Measurements from ENCODE around the gene SRPRB. TPM values are rescaled to one million over a fixed set of nuclear protein-coding genes. Genes with fewer than 3 reads are reported as not detected.

SRPRB gene
- total RNA-seq, 1 donor from 2014 or later: 30.2 TPM

DNA sequence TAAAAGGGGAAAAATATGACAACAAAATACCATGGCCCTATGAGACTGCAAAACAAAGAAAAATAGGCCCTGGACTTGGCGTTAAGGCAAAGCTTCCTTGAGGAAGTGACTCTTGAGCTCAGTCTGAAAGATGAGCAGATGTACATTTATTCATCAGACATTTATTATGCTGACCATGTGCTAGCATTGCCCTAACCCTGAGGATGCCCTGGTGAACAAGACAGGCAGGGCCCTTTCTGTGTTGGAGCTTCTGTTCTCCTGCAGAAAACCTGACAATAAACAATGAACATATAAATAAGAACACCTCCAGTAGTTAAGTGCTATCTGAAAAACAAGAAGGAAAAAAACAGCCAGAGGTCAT is 47.1 kb upstream of the SRPRB start:
- H3K27ac Mint-ChIP-seq: no peak overlapping the region
- Histone ChIP-seq H3K9me3 (ENCODE audit: low read depth) (no peaks in the 10 kb centered on the region), H3F3A (ENCODE audit: low read depth) (no peaks in the 10 kb centered on the region)

DNA sequence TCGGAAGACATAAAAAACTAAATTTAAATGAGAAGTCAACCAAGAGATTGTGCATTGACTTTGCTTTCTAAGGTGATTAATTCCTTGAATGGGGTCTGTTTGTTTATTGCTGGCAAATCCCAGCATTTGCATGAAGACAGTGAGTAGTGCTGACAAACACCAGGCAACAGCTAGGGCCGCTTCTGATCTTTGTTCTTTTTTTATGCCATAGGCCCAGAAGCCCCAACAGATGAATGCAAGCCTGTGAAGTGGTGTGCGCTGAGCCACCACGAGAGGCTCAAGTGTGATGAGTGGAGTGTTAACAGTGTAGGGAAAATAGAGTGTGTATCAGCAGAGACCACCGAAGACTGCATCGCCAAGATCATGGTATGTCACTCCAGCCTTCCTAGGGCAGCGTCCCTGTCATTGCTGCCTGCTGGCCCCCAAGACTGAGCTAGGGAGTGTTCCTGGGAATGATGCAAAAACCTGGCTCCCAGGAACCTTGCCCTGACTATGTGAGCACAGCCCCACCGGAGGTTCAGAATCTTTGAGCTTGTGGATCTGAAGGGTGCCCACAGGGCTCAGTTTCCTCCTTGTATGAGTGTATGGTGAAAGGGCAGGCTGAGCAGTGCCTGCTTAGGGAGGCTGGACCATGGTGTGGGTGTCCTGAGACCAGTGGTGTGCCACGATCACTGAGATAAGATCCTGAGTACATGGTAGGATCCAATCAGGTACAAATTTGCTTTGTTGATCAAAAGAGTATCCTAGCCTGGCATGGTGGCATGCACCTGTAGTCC is 46.5 kb upstream of the SRPRB start:
- Mint-ChIP-seq H3K9me3 (no peaks in the 10 kb centered on the region), H3K4me3 (no peak overlapping the region), H3K4me1 (no peaks in the 10 kb centered on the region), H3K27me3 (ENCODE audit: insufficient read depth, low read depth) (peaks cover 4% of the 10 kb centered on the region), H3K36me3 (no peaks in the 10 kb centered on the region), H3K27ac (no peak overlapping the region)
- Histone ChIP-seq H3K27me3 (no peaks in the 10 kb centered on the region), H3K9ac (no peak overlapping the region), H2AFZ (replicated peaks) (peak overlapping the region; percentile 64), H3K4me1 (peaks cover 6% of the 10 kb centered on the region), H3K27ac (no peak overlapping the region), H3K4me2 (no peak overlapping the region), H3K9me3 (ENCODE audit: low read depth) (no peaks in the 10 kb centered on the region), H3K79me2 (ENCODE audit: low read depth) (no peaks in the 10 kb centered on the region), H4K20me1 (ENCODE audit: low read depth) (no peaks in the 10 kb centered on the region), H3K36me3 (no peaks in the 10 kb centered on the region), H3K4me3 (no peak overlapping the region), H3F3A (ENCODE audit: low read depth) (no peaks in the 10 kb centered on the region)
- peak; percentile 17 for DNase-seq (ENCODE audit: low spot score)
- TF ChIP-seq EZH2 (IDR thresholded peaks at IDR 0.05): no peak
- TF ChIP-seq, protein P1, sequence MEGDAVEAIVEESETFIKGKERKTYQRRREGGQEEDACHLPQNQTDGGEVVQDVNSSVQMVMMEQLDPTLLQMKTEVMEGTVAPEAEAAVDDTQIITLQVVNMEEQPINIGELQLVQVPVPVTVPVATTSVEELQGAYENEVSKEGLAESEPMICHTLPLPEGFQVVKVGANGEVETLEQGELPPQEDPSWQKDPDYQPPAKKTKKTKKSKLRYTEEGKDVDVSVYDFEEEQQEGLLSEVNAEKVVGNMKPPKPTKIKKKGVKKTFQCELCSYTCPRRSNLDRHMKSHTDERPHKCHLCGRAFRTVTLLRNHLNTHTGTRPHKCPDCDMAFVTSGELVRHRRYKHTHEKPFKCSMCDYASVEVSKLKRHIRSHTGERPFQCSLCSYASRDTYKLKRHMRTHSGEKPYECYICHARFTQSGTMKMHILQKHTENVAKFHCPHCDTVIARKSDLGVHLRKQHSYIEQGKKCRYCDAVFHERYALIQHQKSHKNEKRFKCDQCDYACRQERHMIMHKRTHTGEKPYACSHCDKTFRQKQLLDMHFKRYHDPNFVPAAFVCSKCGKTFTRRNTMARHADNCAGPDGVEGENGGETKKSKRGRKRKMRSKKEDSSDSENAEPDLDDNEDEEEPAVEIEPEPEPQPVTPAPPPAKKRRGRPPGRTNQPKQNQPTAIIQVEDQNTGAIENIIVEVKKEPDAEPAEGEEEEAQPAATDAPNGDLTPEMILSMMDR (IDR thresholded peaks at IDR 0.05): no peak
- no peak for TF ChIP-seq EZH2phosphoT487 (IDR thresholded peaks at IDR 0.05)

More for the DNA sequence above, 47.1 kb upstream of the SRPRB start:
- no peaks in the 10 kb centered on the region for H4K20me1 ChIP-seq (ENCODE audit: low read depth)
- peaks cover 6% of the 10 kb centered on the region for H3K4me1 ChIP-seq
- no peaks in the 10 kb centered on the region for H3K4me1 Mint-ChIP-seq
- H3K27me3 ChIP-seq: no peaks in the 10 kb centered on the region
- no peak for DNase-seq (ENCODE audit: low spot score)
- no peaks in the 10 kb centered on the region for H3K36me3 ChIP-seq
- no peaks in the 10 kb centered on the region for H3K79me2 ChIP-seq (ENCODE audit: low read depth)
- H3K27me3 Mint-ChIP-seq (ENCODE audit: insufficient read depth, low read depth): no peaks in the 10 kb centered on the region
- no peak for TF ChIP-seq EZH2phosphoT487 (IDR thresholded peaks at IDR 0.05)
- no peak for TF ChIP-seq EZH2 (IDR thresholded peaks at IDR 0.05)
- TF ChIP-seq, protein P1 (IDR thresholded peaks at IDR 0.05): no peak
- no peaks in the 10 kb centered on the region for H3K36me3 Mint-ChIP-seq
- no peak overlapping the region for H3K4me3 Mint-ChIP-seq
- H3K4me3 ChIP-seq: no peak overlapping the region
- H2AFZ ChIP-seq (replicated peaks): peak overlapping the region; percentile 64
- no peak overlapping the region for H3K4me2 ChIP-seq
- H3K27ac ChIP-seq: no peak overlapping the region
- H3K9ac ChIP-seq: no peak overlapping the region
- no peaks in the 10 kb centered on the region for H3K9me3 Mint-ChIP-seq

DNA sequence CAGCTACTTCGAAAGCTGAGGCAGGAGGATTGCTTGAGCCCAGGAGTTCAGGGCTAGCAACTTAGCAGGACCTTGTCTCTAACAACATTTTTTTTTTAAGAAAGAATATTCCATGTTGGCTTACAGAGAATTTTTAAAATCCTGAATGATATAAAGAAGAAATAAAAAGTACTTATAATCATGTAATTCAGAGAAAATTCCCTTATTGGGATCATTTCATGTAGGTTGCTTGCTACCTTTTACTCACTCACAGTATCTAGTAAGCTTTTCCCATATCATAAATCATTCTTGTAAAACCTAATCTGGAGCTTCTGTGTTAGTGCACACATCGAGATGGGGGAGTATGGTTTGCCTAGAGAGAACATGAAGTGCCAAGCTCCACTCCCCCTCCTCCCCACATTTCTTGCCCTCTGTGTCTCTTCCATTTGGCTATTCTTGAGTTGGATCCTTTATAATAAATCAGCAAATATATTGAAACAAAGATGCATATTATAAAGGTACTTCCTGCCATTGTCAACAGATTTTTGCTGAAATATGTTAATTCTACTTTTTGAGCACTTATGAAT is 45.8 kb upstream of the SRPRB start:
- no peak for TF ChIP-seq EZH2phosphoT487 (IDR thresholded peaks at IDR 0.05)
- TF ChIP-seq, protein P1 (IDR thresholded peaks at IDR 0.05): no peak
- peaks cover 5% of the 10 kb centered on the region for H3K27me3 Mint-ChIP-seq (ENCODE audit: insufficient read depth, low read depth)
- no peak for DNase-seq (ENCODE audit: low spot score)
- Histone ChIP-seq H3K4me1 (peaks cover 6% of the 10 kb centered on the region), H3K27me3 (no peaks in the 10 kb centered on the region), H4K20me1 (ENCODE audit: low read depth) (no peaks in the 10 kb centered on the region), H3K79me2 (ENCODE audit: low read depth) (no peaks in the 10 kb centered on the region), H3K4me3 (no peak overlapping the region), H2AFZ (replicated peaks) (no peak overlapping the region), H3F3A (ENCODE audit: low read depth) (no peaks in the 10 kb centered on the region), H3K9me3 (ENCODE audit: low read depth) (no peaks in the 10 kb centered on the region), H3K4me2 (no peak overlapping the region), H3K36me3 (no peaks in the 10 kb centered on the region), H3K27ac (no peak overlapping the region), H3K9ac (no peak overlapping the region)
- no peaks in the 10 kb centered on the region for H3K9me3 Mint-ChIP-seq
- no peak overlapping the region for H3K4me3 Mint-ChIP-seq
- no peaks in the 10 kb centered on the region for H3K4me1 Mint-ChIP-seq
- H3K36me3 Mint-ChIP-seq: no peaks in the 10 kb centered on the region
- H3K27ac Mint-ChIP-seq: no peak overlapping the region

All from neural progenitor cell (in vitro differentiated cells).